Neutrophil (primary cell): Measurements from ENCODE around the gene RANBP17.

Experiments used
- H3K27ac ChIP-seq: fragments of 200-600 bp; sonication (generic); 2 replicates; pipeline ENCODE4 v1.5.1; 2016; ENCODE audit warnings: mild to moderate bottlenecking, moderate library complexity
- H3K27me3 ChIP-seq: fragments of 200-600 bp; sonication (generic); 2 replicates; pipeline ENCODE4 v1.6.0; 2016; ENCODE audit warnings: mild to moderate bottlenecking
- H3K36me3 ChIP-seq: fragments of 200-600 bp; sonication (generic); 2 replicates; pipeline ENCODE4 v1.5.1; 2017
- H3K4me1 ChIP-seq, 2 experiments: fragments of 200-600 bp in 1 of 2; sonication (generic) in 1 of 2; 1 replicate in 1 of 2; 2 replicates in 1 of 2; pipeline versions ENCODE4 v1.5.1 to v1.6.1; 2013 to 2016; ENCODE audit warnings: low read depth in 1 of 2, low read length in 1 of 2, mild to moderate bottlenecking in 1 of 2, moderate library complexity in 1 of 2; ENCODE audit not compliant: control insufficient read depth in 1 of 2, insufficient read depth in 1 of 2
- H3K4me3 ChIP-seq, 2 experiments: fragments of 200-600 bp in 1 of 2; sonication (generic) in 1 of 2; 1 replicate in 1 of 2; 2 replicates in 1 of 2; pipeline ENCODE4 v1.5.1; 2013 to 2016; ENCODE audit warnings: low read depth in 1 of 2, low read length in 1 of 2, mild to moderate bottlenecking in 1 of 2, moderate library complexity in 1 of 2
- H3K9me3 ChIP-seq: fragments of 200-600 bp; sonication (generic); 2 replicates; pipeline ENCODE4 v1.5.1; 2016
- TF ChIP-seq, protein P1 (sequence below): fragments of 200-600 bp; sonication (generic); IDR thresholded peaks from 2 replicates; pipeline ENCODE4 v1.5.1; 2016; ENCODE audit warnings: antibody characterized with exemption

Gene RANBP17

DNA sequence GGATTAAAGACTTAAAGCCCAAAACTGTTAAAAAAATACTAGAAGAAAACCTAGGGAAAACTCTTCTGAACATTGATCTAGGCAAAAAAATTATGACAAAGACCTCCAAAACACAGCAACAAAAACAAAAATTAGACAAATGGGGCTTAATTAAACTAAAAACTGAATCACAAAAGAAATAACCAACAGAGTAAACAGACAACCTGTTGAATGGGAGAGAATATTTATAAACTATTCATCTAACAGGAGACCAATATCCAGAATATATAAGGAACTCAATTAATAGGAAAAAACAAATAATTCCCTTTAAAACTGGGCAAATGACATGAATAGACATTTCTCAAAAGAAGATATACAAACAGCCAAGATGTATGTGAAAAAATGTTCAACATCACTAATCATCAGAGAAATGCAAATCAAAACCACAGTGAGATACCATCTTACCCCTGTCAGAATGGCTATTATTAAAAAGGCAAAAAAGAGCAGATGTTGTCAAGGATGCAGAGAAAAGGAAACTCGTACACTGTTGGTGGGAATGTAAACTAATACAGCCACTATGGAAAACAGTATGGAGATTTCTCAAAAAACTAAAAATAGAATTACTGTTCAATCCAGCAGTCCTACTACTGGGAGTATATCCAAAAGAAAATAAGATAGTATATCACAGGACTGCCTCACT lies 397.1 kb downstream of the RANBP17 start:
- no peaks in the 10 kb centered on the region for H3K36me3 ChIP-seq
- H3K9me3 ChIP-seq = no peaks in the 10 kb centered on the region
- no peak overlapping the region for H3K27ac ChIP-seq
- H3K4me3 ChIP-seq = no peak overlapping the region
- no peaks in the 10 kb centered on the region for H3K27me3 ChIP-seq
- TF ChIP-seq, protein P1, sequence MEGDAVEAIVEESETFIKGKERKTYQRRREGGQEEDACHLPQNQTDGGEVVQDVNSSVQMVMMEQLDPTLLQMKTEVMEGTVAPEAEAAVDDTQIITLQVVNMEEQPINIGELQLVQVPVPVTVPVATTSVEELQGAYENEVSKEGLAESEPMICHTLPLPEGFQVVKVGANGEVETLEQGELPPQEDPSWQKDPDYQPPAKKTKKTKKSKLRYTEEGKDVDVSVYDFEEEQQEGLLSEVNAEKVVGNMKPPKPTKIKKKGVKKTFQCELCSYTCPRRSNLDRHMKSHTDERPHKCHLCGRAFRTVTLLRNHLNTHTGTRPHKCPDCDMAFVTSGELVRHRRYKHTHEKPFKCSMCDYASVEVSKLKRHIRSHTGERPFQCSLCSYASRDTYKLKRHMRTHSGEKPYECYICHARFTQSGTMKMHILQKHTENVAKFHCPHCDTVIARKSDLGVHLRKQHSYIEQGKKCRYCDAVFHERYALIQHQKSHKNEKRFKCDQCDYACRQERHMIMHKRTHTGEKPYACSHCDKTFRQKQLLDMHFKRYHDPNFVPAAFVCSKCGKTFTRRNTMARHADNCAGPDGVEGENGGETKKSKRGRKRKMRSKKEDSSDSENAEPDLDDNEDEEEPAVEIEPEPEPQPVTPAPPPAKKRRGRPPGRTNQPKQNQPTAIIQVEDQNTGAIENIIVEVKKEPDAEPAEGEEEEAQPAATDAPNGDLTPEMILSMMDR = no peak
- H3K4me1 ChIP-seq = no peaks in the 10 kb centered on the region

DNA sequence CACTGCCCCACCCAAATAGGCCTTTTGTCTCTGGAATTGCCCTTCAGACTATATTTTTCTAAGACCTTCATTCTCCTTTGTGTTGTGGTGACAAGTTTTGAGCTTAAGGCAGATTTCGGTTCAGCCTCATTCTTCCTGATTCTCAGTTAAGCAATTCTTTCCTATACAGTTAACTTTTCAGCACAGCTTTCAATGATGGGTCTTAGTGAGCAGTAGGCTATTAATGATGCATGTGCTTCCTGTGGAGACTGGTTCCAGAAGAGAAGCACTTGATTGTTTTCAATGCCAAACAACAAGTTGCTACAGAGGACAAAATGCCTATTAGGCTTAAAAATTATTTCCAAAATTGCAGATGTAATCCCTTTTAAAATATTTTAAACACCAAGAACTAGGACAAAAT lies 399.5 kb downstream of the RANBP17 start:
- TF ChIP-seq, protein P1 = no peak

DNA sequence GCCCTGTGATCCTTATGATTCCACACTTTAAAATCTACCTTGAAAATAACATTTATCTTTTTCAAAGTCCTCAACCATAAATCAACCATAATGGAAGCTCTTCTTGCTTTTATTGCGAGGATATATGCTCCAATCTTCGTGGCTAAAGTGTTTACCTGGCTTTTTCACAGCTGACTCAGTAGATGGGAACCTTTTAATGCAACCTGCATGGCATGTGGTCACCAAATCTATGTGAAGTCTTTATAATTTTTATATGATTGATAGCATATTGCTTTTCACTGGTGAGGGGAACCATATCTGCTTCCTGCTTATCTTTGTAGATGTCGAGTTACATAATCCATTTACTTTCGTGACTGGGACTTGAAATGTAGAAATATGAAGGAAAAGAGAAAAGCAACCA lies 400.1 kb downstream of the RANBP17 start:
- no peak overlapping the region for H3K27ac ChIP-seq

More for the DNA sequence above, 399.5 kb downstream of the RANBP17 start:
- H3K27me3 ChIP-seq = no peaks in the 10 kb centered on the region
- H3K4me1 ChIP-seq = no peaks in the 10 kb centered on the region
- no peaks in the 10 kb centered on the region for H3K36me3 ChIP-seq
- H3K4me3 ChIP-seq = no peak overlapping the region
- H3K27ac ChIP-seq = no peak overlapping the region
- no peaks in the 10 kb centered on the region for H3K9me3 ChIP-seq

DNA sequence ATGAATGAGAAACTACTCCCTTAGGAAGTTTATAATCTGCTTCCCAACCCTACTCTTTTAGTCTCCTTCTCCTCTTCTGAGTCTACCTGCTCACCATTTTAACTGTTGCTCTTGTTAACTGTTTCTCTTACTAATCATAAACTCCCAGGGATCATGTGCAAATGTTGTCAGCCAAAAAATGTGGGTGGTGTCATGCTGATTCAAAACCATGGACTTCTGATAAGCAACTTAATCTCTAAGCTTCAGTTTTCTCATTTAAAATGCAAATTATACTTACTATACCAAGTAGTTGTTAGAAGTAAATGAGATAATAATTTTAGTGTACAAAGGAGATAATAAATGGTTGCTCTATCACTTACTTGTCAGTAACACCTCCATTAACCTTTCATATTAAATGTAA lies 401.4 kb downstream of the RANBP17 start:
- Histone ChIP-seq H3K9me3 (no peaks in the 10 kb centered on the region), H3K27me3 (no peaks in the 10 kb centered on the region), H3K4me1 (no peaks in the 10 kb centered on the region), H3K27ac (no peak overlapping the region), H3K36me3 (no peaks in the 10 kb centered on the region), H3K4me3 (no peak overlapping the region)
- TF ChIP-seq, protein P1 = no peak

More for the DNA sequence above, 400.1 kb downstream of the RANBP17 start:
- no peak overlapping the region for H3K4me3 ChIP-seq
- H3K9me3 ChIP-seq = no peaks in the 10 kb centered on the region
- no peaks in the 10 kb centered on the region for H3K36me3 ChIP-seq
- TF ChIP-seq, protein P1 = no peak
- no peaks in the 10 kb centered on the region for H3K4me1 ChIP-seq
- no peaks in the 10 kb centered on the region for H3K27me3 ChIP-seq

DNA sequence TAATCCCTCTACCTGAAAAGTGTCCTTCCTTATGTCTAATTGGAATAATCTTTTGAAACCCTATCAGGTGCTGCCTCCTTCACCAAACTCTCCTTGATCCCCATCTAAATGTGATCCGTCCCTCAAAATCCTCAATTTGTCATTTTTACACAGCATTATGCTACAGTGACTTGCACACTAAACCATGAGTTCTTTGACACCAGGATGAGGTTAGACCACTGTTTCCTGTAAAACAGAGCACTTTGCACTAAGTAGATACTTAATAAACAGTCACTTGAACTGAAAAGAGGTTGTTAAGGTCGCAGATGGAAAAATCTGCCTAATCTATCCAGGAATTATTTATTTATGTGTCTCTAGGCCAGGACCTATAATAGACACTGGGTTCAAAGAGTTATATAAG lies 403.0 kb downstream of the RANBP17 start:
- Histone ChIP-seq H3K27me3 (no peaks in the 10 kb centered on the region), H3K27ac (no peak overlapping the region), H3K36me3 (no peaks in the 10 kb centered on the region), H3K4me3 (no peak overlapping the region), H3K4me1 (no peaks in the 10 kb centered on the region), H3K9me3 (no peaks in the 10 kb centered on the region)
- TF ChIP-seq, protein P1 = no peak
